ENCODE data around the gene TMCO1.

Gene TMCO1, protein sequence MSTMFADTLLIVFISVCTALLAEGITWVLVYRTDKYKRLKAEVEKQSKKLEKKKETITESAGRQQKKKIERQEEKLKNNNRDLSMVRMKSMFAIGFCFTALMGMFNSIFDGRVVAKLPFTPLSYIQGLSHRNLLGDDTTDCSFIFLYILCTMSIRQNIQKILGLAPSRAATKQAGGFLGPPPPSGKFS

GRCh38 chr1:165768513-165769394 is at the start of gene TMCO1:
Gene TMCO1, minus strand, starts transcription at chr1:165768868. Its CDS starts 117 bp downstream, at chr1:165768751.
- peak; percentile 100 for ATAC-seq
- no peak for TF ChIP-seq ZFP3 (CRISPR knock-in tag; IDR thresholded peaks at IDR 0.05)

DNA sequence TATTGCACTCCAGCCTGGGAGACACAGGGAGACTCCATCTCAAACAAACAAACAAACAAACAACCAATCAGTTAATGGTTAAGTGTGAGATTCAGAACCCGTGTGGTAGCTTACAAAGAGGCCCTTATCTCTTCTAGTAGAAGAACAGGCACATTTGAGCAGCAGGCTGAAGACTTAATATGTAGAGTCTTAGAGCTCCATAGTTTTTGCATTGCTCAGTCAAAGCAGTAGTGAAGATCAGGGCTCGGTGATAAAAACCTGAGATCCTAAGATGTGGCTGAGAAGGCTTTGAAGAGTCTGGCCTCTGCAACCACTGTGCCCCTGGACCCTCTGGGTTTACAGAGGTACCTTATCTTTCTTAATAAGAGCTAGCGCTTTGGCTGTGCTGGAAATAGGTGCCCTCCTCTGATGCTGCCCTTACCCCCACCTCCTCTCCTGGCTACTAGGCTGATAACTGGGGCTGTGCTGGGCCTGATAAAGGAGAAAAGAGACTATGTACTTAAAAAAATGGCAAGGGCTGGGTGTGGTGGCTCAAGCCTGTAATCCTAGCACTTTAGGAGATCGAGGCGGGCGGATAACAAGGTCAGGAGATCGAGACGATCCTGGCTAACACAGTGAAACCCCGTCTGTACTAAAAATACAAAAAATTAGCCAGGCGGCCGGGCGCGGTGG is 48.3 kb upstream of the TMCO1 start:
- TF ChIP-seq ARNTL (CRISPR knock-in tag; IDR thresholded peaks at IDR 0.05; ENCODE audit: borderline replicate concordance, low read depth) = no peak
- no peak for TF ChIP-seq SNAI2 (CRISPR knock-in tag; IDR thresholded peaks at IDR 0.05)
- no peak for TF ChIP-seq OSR1 (CRISPR knock-in tag; IDR thresholded peaks at IDR 0.05)
- no peak for TF ChIP-seq ISL1 (CRISPR knock-in tag; IDR thresholded peaks at IDR 0.05)
- TF ChIP-seq, protein P1, sequence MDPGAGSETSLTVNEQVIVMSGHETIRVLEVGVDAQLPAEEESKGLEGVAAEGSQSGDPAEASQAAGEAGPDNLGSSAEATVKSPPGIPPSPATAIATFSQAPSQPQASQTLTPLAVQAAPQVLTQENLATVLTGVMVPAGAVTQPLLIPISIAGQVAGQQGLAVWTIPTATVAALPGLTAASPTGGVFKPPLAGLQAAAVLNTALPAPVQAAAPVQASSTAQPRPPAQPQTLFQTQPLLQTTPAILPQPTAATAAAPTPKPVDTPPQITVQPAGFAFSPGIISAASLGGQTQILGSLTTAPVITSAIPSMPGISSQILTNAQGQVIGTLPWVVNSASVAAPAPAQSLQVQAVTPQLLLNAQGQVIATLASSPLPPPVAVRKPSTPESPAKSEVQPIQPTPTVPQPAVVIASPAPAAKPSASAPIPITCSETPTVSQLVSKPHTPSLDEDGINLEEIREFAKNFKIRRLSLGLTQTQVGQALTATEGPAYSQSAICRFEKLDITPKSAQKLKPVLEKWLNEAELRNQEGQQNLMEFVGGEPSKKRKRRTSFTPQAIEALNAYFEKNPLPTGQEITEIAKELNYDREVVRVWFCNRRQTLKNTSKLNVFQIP (CRISPR knock-in tag; IDR thresholded peaks at IDR 0.05; ENCODE audit: borderline replicate concordance, low read depth) = no peak
- TF ChIP-seq ZNF70 (CRISPR knock-in tag; IDR thresholded peaks at IDR 0.05) = no peak
- no peak for TF ChIP-seq TOX (CRISPR knock-in tag; IDR thresholded peaks at IDR 0.05; ENCODE audit: borderline replicate concordance)
- TF ChIP-seq PPARA (CRISPR knock-in tag; IDR thresholded peaks at IDR 0.05; ENCODE audit: borderline replicate concordance) = no peak
- no peak for TF ChIP-seq GLIS3 (CRISPR knock-in tag; IDR thresholded peaks at IDR 0.05)
- TF ChIP-seq, protein P2, sequence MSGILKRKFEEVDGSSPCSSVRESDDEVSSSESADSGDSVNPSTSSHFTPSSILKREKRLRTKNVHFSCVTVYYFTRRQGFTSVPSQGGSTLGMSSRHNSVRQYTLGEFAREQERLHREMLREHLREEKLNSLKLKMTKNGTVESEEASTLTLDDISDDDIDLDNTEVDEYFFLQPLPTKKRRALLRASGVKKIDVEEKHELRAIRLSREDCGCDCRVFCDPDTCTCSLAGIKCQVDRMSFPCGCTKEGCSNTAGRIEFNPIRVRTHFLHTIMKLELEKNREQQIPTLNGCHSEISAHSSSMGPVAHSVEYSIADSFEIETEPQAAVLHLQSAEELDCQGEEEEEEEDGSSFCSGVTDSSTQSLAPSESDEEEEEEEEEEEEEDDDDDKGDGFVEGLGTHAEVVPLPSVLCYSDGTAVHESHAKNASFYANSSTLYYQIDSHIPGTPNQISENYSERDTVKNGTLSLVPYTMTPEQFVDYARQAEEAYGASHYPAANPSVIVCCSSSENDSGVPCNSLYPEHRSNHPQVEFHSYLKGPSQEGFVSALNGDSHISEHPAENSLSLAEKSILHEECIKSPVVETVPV (CRISPR knock-in tag; IDR thresholded peaks at IDR 0.05) = no peak
- TF ChIP-seq ZFP30 (CRISPR knock-in tag; IDR thresholded peaks at IDR 0.05) = no peak
- no peak for TF ChIP-seq ESRRG (CRISPR knock-in tag; IDR thresholded peaks at IDR 0.05)
- TF ChIP-seq ZC3H10 (CRISPR knock-in tag; IDR thresholded peaks at IDR 0.05) = no peak
- no peak for TF ChIP-seq RARB (CRISPR knock-in tag; IDR thresholded peaks at IDR 0.05)
- TF ChIP-seq CSDC2 (CRISPR knock-in tag; IDR thresholded peaks at IDR 0.05) = no peak
- TF ChIP-seq, protein P3, sequence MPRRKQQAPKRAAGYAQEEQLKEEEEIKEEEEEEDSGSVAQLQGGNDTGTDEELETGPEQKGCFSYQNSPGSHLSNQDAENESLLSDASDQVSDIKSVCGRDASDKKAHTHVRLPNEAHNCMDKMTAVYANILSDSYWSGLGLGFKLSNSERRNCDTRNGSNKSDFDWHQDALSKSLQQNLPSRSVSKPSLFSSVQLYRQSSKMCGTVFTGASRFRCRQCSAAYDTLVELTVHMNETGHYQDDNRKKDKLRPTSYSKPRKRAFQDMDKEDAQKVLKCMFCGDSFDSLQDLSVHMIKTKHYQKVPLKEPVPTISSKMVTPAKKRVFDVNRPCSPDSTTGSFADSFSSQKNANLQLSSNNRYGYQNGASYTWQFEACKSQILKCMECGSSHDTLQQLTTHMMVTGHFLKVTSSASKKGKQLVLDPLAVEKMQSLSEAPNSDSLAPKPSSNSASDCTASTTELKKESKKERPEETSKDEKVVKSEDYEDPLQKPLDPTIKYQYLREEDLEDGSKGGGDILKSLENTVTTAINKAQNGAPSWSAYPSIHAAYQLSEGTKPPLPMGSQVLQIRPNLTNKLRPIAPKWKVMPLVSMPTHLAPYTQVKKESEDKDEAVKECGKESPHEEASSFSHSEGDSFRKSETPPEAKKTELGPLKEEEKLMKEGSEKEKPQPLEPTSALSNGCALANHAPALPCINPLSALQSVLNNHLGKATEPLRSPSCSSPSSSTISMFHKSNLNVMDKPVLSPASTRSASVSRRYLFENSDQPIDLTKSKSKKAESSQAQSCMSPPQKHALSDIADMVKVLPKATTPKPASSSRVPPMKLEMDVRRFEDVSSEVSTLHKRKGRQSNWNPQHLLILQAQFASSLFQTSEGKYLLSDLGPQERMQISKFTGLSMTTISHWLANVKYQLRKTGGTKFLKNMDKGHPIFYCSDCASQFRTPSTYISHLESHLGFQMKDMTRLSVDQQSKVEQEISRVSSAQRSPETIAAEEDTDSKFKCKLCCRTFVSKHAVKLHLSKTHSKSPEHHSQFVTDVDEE (CRISPR knock-in tag; IDR thresholded peaks at IDR 0.05) = no peak
- TF ChIP-seq, protein P4, sequence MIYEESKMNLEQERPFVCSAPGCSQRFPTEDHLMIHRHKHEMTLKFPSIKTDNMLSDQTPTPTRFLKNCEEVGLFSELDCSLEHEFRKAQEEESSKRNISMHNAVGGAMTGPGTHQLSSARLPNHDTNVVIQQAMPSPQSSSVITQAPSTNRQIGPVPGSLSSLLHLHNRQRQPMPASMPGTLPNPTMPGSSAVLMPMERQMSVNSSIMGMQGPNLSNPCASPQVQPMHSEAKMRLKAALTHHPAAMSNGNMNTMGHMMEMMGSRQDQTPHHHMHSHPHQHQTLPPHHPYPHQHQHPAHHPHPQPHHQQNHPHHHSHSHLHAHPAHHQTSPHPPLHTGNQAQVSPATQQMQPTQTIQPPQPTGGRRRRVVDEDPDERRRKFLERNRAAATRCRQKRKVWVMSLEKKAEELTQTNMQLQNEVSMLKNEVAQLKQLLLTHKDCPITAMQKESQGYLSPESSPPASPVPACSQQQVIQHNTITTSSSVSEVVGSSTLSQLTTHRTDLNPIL (CRISPR knock-in tag; IDR thresholded peaks at IDR 0.05; ENCODE audit: low read depth) = no peak
- no peak for TF ChIP-seq ZNF565 (CRISPR knock-in tag; conservative IDR thresholded peaks at IDR 0.05; ENCODE audit: low read depth)
- no peak for TF ChIP-seq PATZ1 (CRISPR knock-in tag; IDR thresholded peaks at IDR 0.05; ENCODE audit: borderline replicate concordance)
- ATAC-seq = no peak
